HL-60/S4 treated with phorbol 12-myristate 13-acetate at 8.2 ng/mL for 4 days and 3 days (cell line): Measurements from ENCODE around the gene PPFIBP1.
"Not testable (repeated sequence)": the region's sequence is repeated elsewhere in the genome, so short reads cannot be mapped to it uniquely, and the experiment has no call there.

Source experiments
- in situ Hi-C: fragments of 300-500 bp; cut with MboI; formaldehyde crosslinking; loops from 2 replicates; pipeline ENCODE4 v1.15.0; 2022; ENCODE audit warnings: low sequenced_read_pairs

PPFIBP1 gene

GRCh38 chr12:27541031-27541719 lies 17.2 kb downstream of the PPFIBP1 start:
- in situ Hi-C loops, result no loop called here

DNA sequence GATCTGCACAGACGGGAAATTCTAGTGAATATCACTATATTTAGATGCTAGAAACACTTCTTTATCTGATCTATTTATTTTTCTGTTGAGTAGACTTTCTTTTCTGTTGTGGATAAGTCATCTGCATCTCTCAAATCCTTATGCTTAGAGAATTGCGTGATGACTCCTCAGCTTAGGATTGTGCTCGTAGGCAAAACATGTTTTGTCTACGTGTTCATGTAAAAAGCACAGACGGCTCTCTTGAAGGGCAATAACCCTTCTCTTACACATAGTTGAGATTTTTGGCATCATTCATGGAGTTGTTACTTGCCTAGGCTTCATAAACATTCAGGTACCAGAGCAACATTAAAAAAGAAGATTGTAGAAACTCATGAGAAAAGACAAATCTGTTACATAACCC lies 18.6 kb downstream of the PPFIBP1 start:
- in situ Hi-C loops, result no loop called here

- in situ Hi-C loops, result not testable (repeated sequence)
Observed at GRCh38 chr12:27544858-27545257, 20.9 kb downstream of the PPFIBP1 start.

DNA sequence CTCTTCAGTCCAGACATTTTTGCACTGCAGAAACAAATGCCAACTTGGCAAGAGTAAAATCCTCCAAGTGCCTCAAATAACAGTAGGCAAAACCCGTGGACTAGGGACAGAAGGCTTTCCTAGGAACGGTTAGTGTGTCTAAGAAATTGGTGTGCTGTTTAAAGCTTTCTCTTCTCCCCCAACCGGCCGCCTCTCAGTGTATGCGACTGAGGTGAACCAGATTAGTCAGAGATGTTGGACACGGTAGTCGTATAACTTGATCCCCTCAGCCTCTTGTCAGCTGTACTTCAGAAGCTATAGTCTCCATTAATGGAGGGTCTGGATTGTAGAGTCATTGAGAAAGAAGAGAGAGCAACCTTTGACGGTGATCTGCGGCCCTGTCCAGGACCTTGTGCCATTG lies 21.7 kb downstream of the PPFIBP1 start:
- in situ Hi-C loops, result no loop called here

GRCh38 chr12:27547592-27547991 lies 23.6 kb downstream of the PPFIBP1 start:
- in situ Hi-C loops, result no loop called here

GRCh38 chr12:27548301-27549199 lies 24.5 kb downstream of the PPFIBP1 start:
- in situ Hi-C loops, result no loop called here

DNA sequence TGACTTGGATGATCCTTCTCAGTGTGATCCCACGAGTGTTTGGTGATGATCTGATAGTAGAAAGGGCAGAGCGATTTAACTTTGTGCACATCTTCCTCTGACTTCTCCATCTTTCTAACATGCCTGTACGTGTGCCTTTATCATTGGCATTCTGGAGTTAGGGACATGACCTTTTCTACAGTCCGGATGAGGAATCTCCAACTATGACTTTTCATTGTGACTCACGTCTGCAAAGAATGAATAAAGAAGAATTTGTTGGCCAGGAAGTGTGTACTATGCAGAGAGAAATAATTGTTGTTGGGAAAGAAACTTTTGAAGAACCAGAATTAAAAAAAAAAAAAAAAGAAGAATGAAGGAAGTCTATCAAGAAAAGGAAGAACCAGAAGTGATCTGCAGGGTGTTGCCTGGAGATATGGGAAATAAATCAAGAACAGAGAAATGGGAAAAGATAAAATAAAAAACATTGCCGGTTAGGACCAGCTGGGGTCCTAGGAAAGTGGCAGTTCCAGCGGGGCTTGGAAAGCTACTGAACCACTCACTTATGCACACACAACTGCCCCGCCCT lies 25.3 kb downstream of the PPFIBP1 start:
- in situ Hi-C loops, result no loop called here

- in situ Hi-C loops, result no loop called here
Observed at GRCh38 chr12:27549801-27550652, 26.0 kb downstream of the PPFIBP1 start.

DNA sequence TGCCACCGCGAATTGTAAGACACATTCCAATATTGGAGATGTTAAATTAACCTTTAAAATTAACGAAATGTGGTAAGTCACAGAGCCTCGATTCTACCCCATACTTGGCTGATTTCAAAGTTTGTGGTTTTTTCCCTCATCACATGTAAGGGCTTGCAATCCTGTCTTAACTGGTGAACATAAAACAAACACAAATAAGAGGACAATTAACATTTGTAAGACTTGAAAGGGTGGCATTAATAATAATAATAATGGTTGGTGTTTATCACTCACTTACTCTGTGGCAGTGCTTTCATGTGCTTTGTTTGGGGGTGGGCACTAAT lies 26.6 kb downstream of the PPFIBP1 start:
- in situ Hi-C loops, result no loop called here

DNA sequence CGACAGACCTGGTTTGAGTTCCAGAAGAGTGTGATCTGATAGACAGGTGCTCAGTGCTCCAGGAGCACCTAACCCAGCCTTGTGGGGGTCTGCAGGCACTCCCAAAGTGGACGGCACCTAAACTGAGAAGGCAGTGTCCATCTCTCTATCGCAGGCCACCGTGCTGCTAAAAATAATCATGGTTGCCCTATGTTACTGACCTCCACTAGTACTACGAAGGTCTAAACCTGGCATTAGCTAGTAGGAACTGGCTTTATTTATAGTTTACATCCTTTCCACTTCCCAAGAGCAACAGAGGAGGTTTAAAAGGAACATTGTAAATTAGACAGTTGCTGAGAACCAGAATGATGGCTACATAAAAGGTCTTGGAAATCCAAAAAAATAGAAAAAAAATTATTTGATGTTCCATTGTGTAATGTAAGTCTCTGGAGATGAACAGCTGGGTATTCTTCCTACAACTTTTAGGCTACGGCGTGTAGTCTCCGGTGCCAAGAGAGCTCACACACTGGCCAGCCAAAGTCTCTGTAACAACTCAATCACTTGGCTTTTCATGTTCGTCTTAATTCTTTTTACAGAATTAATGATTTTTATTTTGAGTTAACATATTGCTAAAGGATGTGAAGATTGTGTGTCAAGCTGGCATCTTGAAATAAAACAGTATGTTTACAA lies 27.3 kb downstream of the PPFIBP1 start:
- in situ Hi-C loops, result no loop called here

GRCh38 chr12:27552235-27552634 lies 28.2 kb downstream of the PPFIBP1 start:
- in situ Hi-C loops, result no loop called here

DNA sequence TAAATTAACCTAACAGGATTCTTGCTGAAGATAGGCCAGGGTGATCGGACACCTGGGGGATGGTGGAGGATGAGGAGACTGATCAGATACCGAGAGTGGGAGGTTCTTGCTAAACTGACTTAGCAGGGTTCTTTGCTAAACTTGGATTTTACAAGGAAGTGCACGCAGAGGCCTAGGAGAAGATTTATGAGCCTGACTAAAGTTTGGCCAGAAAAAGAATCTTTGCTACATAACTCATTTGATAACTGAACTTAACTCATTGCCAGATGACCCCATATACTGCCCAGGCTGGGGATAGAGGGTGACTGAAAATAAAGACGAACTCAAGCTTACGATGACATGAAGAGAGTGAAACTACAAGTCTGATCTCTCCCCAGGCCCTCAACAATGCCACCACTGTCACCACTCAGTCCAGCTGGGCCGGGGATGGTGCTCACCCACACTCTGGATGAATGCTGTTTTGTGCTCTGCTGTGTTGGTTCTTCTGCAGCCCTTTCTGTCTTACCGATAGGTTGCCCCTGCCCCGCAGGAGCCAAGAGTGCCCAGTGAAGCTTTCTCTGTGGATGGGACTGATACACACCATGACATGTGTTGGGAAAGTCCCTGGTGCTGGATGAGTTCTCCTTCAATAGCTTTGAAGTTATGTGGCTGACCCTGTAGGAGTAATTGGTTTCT lies 29.0 kb downstream of the PPFIBP1 start:
- in situ Hi-C loops, result no loop called here

GRCh38 chr12:27553941-27554340 lies 29.9 kb downstream of the PPFIBP1 start:
- in situ Hi-C loops, result no loop called here

DNA sequence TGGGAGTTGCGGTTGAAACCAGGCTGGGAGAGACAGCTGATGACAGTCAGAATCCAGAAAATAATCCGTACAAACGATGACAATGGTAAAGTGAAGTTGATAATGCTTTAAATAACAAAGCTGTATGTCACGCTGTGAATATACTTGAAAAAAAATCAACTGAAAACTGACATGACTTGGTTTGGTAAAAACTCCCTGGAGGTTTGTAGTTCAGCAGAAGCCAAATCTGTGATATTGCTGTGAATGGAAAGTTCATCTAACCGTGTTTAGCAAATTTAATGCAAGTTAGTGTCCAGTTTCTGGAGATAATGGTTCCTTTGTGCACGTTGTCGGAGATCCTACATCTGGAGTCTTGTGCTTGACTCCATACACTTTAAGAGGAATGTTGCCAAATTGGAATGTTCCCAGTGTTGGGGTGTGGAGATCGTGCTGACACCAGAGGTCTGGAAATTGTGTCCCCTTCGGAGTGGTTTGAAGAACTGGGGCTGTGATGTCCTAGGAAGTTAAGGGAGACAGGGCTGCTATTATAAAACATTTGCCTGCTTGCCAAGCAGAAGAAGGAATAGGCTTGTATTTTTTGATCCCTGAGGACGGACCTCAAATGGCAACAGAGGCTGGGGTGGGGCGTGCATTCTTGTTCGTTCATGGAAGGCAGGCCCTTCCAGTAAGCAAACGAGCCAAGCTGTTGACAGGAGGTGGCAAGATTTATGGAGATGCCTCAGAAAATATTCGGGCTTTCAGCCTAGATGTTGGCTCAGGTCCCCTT lies 30.6 kb downstream of the PPFIBP1 start:
- in situ Hi-C loops, result no loop called here

DNA sequence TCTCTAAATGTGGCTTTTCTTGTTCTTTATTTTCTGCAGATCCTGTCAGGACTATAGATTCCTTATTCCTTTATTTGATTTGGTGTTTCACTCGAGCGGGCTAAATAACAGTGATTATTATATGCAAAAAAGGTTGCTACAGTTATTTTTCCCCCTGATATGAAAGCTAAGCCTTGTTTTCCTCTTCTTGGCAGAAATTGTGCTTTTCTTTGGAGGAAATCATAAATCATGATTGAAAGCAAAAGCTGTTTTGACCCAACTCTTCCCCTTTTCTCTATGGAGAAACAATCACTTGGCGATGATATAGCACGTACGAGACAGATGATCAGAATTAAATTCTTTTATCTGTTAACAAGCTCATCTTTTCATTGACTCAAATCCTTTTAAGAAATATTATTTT lies 31.4 kb downstream of the PPFIBP1 start:
- in situ Hi-C loops, result no loop called here

GRCh38 chr12:27555925-27556778 lies 32.1 kb downstream of the PPFIBP1 start:
- in situ Hi-C loops, result no loop called here

DNA sequence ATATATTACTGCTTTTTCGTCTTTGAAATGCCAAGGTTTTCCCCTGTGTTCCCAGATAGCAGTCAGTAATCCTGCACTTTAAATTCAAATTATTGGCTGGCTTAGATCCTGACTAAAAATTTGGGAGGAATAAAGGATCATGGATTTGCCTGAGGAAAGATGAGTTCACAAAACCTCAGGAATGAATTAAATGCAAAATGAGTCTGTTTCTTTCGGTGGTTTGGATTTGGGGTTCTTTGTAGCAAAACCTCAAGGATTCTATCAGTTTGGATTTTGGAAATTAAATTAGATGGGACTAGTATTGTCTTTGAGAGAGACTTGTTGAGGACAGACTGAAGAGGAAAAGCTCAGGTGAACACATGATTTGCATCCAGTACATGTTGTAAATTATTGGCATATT lies 36.1 kb downstream of the PPFIBP1 start:
- in situ Hi-C loops, result no loop called here
